Small intestine (tissue), 7 donors: ENCODE measurements around the gene CYGB. TPM values are rescaled to one million over a fixed set of nuclear protein-coding genes. Genes with fewer than 3 reads are reported as not detected.
"Not testable (repeated sequence)": the region's sequence is repeated elsewhere in the genome, so short reads cannot be mapped to it uniquely, and the experiment has no call there.

ENCODE experiments used
- DNase-seq, 2 donors: peaks; one replicate each; pipeline versions ENCODE4 v3.0.0 to v3.0.0-alpha.2; 2013
- FAIRE-seq: peaks from 2 replicates; lab custom pipeline; 2012; peaks lifted over from hg19 to GRCh38; lab: Jason Lieb, UNC
- H3K27ac ChIP-seq, 3 donors: one replicate each; pipeline ENCODE4 v1.5.1; 2013; ENCODE audit warnings: low read length in 2 of 3, mild to moderate bottlenecking in 2 of 3, control low read depth in 1 of 3, inconsistent platforms in 1 of 3, low read depth in 1 of 3, moderate library complexity in 1 of 3
- H3K27me3 ChIP-seq, 3 donors: one replicate each; pipeline ENCODE4 v1.6.1; 2013; ENCODE audit warnings: low read length in 3 of 3, inconsistent platforms in 1 of 3; ENCODE audit not compliant: control insufficient read depth in 3 of 3, insufficient read depth in 3 of 3
- H3K36me3 ChIP-seq, 3 donors: one replicate each; pipeline ENCODE4 v1.6.1; 2013; ENCODE audit warnings: low read length in 3 of 3, inconsistent platforms in 1 of 3, low read depth in 1 of 3, mild to moderate bottlenecking in 1 of 3, moderate library complexity in 1 of 3; ENCODE audit not compliant: control insufficient read depth in 3 of 3, insufficient read depth in 2 of 3
- H3K4me1 ChIP-seq, 3 donors: one replicate each; pipeline ENCODE4 v1.6.1; 2013; ENCODE audit warnings: low read length in 2 of 3, inconsistent platforms in 1 of 3, low read depth in 1 of 3, mild to moderate bottlenecking in 1 of 3, moderate library complexity in 1 of 3; ENCODE audit not compliant: control insufficient read depth in 3 of 3, insufficient read depth in 2 of 3
- H3K4me3 ChIP-seq, 3 donors: one replicate each; pipeline ENCODE4 v1.5.1; 2013; ENCODE audit warnings: low read length in 3 of 3, control low read depth in 1 of 3, inconsistent platforms in 1 of 3, low read depth in 1 of 3, mild to moderate bottlenecking in 1 of 3, moderate library complexity in 1 of 3
- H3K9me3 ChIP-seq, 2 donors: one replicate each; pipeline ENCODE4 v1.6.1; 2013; ENCODE audit warnings: low read depth in 1 of 2, low read length in 1 of 2; ENCODE audit not compliant: control insufficient read depth in 2 of 2, insufficient read depth in 1 of 2
- WGBS, 3 donors: extraction: QIAGEN DNeasy Blood & Tissue Kit; methylation state at CpG; one replicate each; pipeline ENCODE4 v1.1.7; 2013; 5-methylcytosine and 5-hydroxymethylcytosine counted together
- polyA plus RNA-seq, 4 donors: library from polyadenylated mRNA; stranded (reverse) in 3 of 4; unstranded in 1 of 4; fragments of 200-250 nt in 3 of 4; fragments of 120-200 nt in 1 of 4; gene quantifications; one replicate each; pipeline versions ENCODE4 v1.2.1 to v1.2.3, GENCODE V29; 2013
- donor health status: healthy with polysubstance abuse.
- donor health status: control.
- donor health status: control.
- donor health status: Bipolar disorder and iron deficiency.
- donor health status: healthy.

CYGB gene
- polyA plus RNA-seq, 4 donors, result 1.1 to 35.4 (median 12.0) TPM

DNA sequence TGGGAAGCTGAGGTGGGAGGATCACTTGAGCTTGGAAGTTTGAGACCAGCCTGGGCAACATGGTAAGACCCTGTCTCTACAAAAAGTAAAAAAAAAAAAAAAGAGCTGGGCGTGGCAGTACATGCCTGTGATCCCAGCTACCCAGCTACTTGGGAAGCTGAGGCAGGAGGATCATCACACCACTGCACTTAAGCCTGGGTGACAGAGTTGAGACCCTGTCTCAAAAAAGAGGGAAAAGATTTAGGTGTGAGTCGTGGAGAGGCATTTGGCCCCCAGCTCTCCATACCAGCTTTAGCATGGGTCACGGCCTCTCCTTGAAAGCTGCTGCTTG is 29.1 kb upstream of the CYGB start:
- FAIRE-seq (no peak), DNase-seq (no peak)
- H3K27ac ChIP-seq, result no peak overlapping the region
- H3K4me3 ChIP-seq, result no peak overlapping the region
- H3K9me3 ChIP-seq, result peaks cover 0 to 8% of the 10 kb centered on the region in 2 donors
- H3K27me3 ChIP-seq, result peaks cover 0 to 3% (median 0%) of the 10 kb centered on the region in 3 donors
- WGBS, 3 donors, result 89 to 94% (median 90%) methylated on average over 3 of the region's 3 CpGs
- peaks cover 0 to 15% (median 5%) of the 10 kb centered on the region in 3 donors for H3K4me1 ChIP-seq
- peaks cover 0 to 42% (median 2%) of the 10 kb centered on the region in 3 donors for H3K36me3 ChIP-seq

DNA sequence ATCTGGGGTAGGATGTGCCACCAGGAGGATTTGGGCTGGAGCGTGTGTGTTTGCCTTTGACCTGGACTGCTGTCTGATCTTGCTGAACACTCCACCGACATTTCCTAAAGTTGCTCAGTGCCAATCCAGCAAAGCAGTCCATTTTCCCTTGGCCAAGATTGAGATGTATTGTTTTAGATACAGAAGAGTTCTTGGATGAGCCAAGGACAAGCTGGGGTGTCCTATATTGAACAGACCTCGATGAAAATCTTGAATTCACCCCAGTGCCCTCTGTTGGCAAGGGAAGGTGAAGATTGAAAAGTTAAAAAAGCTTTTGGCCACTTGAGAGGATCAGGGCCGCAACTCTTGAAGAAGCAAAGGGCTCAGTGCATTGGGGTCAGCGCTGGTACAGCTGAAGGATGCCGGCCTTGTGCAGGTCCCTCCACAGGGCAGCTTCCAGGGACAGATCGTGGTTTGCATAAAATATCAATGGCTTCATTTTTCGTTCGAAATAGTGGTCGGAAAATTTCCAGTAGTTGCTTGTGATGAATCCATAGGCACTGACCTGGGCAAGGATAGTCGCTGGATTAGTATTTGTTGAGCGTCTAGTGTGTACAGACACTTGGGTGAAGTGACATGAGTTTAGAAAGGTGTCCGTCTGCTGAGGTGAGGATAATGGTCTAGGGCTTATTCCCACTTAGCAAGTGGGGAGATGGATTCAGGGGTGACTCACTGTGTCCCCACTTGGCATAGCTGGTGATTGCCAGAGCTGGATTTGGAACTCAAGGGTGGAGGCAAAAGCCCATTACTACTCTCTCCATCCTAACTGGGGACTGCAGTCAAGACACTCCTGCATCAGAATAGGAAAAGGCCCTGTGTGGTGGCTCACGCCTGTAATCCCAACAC is 28.5 kb upstream of the CYGB start:
- peaks cover 0 to 43% (median 2%) of the 10 kb centered on the region in 3 donors for H3K36me3 ChIP-seq
- peaks cover 0 to 6% of the 10 kb centered on the region in 2 donors for H3K9me3 ChIP-seq
- 91 to 93% (median 91%) methylated on average over 14 of the region's 14 CpGs for WGBS, 3 donors
- H3K4me3 ChIP-seq, result no peak overlapping the region
- no peak overlapping the region for H3K27ac ChIP-seq
- no peak for DNase-seq
- H3K27me3 ChIP-seq, result peaks cover 0 to 3% (median 0%) of the 10 kb centered on the region in 3 donors
- H3K4me1 ChIP-seq, result peaks cover 0 to 18% (median 6%) of the 10 kb centered on the region in 3 donors
- FAIRE-seq, result no peak

- peaks cover 0 to 46% (median 2%) of the 10 kb centered on the region in 3 donors for H3K36me3 ChIP-seq
- H3K9me3 ChIP-seq, FAIRE-seq, H3K4me3 ChIP-seq, H3K27me3 ChIP-seq, H3K27ac ChIP-seq: not testable (repeated sequence)
- peak in 1 of 2 donors; percentile 56 for DNase-seq
- peaks cover 0 to 20% (median 8%) of the 10 kb centered on the region in 3 donors for H3K4me1 ChIP-seq
- WGBS, 3 donors, result 63 to 69% (median 63%) methylated on average over 7 to 8 of the region's 8 CpGs
These were observed 27.6 kb upstream of the CYGB start for GRCh38 chr17:76564991-76565727.

- H3K4me3 ChIP-seq, H3K27me3 ChIP-seq, FAIRE-seq, H3K27ac ChIP-seq, DNase-seq, H3K9me3 ChIP-seq: not testable (repeated sequence)
- 54 to 73% (median 69%) methylated on average over 2 of the region's 2 CpGs for WGBS, 3 donors
- H3K36me3 ChIP-seq, result peaks cover 0 to 49% (median 2%) of the 10 kb centered on the region in 3 donors
- peaks cover 2 to 26% (median 10%) of the 10 kb centered on the region in 3 donors for H3K4me1 ChIP-seq
These were observed 25.9 kb upstream of the CYGB start for GRCh38 chr17:76563359-76563758.

GRCh38 chr17:76562734-76563148 is 25.2 kb upstream of the CYGB start:
- Histone ChIP-seq H3K36me3 (peaks cover 0 to 49% (median 2%) of the 10 kb centered on the region in 3 donors), H3K4me1 (peaks cover 2 to 22% (median 10%) of the 10 kb centered on the region in 3 donors), H3K27ac (peak overlapping the region in 1 of 3 donors; percentile 27), H3K4me3 (no peak overlapping the region), H3K27me3 (no peaks in the 10 kb centered on the region), H3K9me3 (no peaks in the 10 kb centered on the region)
- WGBS, 3 donors, result 55 to 79% (median 76%) methylated on average over 6 of the region's 6 CpGs
- FAIRE-seq (no peak), DNase-seq (no peak)

- Histone ChIP-seq H3K27me3 (no peaks in the 10 kb centered on the region), H3K27ac (peak overlapping the region in 1 of 3 donors; percentile 61), H3K4me1 (peaks cover 2 to 16% (median 10%) of the 10 kb centered on the region in 3 donors), H3K36me3 (peaks cover 0 to 49% (median 2%) of the 10 kb centered on the region in 3 donors), H3K4me3 (no peak overlapping the region), H3K9me3 (no peaks in the 10 kb centered on the region)
- 62 to 70% (median 65%) methylated on average over 5 of the region's 5 CpGs for WGBS, 3 donors
- FAIRE-seq (no peak), DNase-seq (no peak)
These were observed 24.3 kb upstream of the CYGB start for GRCh38 chr17:76561799-76562268.

DNA sequence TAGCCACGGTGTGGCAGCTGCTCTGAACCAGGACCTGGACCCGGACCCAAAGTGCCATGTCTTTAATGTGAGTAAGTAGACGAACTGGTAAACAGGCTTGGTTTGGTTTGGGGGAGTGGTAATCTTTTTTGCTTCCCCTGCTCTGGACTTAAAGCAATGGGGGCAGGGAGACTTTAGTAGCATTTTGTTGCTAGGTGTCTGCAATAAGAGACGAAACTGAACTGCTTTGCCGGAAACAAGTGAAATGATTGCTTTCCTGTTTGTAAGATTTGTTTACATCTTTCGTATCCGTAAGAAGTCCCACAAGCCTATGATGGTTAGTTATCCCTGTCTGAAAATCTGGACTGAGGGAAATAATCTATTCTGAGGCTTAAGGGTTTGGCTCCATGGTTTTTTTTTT is 23.8 kb upstream of the CYGB start:
- H3K27ac ChIP-seq, result peak overlapping the region in 1 of 3 donors; percentile 14
- DNase-seq, result peak in 1 of 2 donors; percentile 30
- H3K4me3 ChIP-seq, result peak overlapping the region in 1 of 3 donors; percentile 14
- H3K4me1 ChIP-seq, result peaks cover 2 to 15% (median 10%) of the 10 kb centered on the region in 3 donors
- no peaks in the 10 kb centered on the region for H3K27me3 ChIP-seq
- peaks cover 0 to 45% (median 2%) of the 10 kb centered on the region in 3 donors for H3K36me3 ChIP-seq
- WGBS, 3 donors, result 50 to 69% (median 55%) methylated on average over 7 of the region's 7 CpGs
- H3K9me3 ChIP-seq, result no peaks in the 10 kb centered on the region
- no peak for FAIRE-seq

DNA sequence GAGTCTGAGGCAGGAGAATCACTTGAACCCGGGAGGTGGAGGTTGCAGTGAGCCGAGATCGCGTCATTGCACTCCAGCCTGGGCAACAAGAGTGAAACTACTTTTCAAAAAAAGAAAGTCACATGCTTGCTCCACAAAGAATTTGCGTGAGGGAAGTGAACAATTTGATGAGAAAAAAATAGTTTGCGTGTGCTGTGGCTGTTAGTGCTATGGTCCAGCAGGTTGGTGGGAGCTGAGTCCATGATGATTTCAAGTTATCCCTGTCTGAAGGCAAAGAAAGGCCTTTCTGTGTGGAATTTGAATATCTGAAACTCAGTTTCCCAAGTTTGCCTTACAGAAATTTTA is 23.3 kb upstream of the CYGB start:
- Histone ChIP-seq H3K36me3 (peaks cover 0 to 41% (median 2%) of the 10 kb centered on the region in 3 donors), H3K27me3 (no peaks in the 10 kb centered on the region), H3K4me3 (peak overlapping the region in 1 of 3 donors; percentile 14), H3K9me3 (no peaks in the 10 kb centered on the region), H3K27ac (peak overlapping the region in 1 of 3 donors; percentile 81), H3K4me1 (peaks cover 2 to 15% (median 10%) of the 10 kb centered on the region in 3 donors)
- DNase-seq (no peak), FAIRE-seq (no peak)
- 67 to 86% (median 72%) methylated on average over 6 of the region's 6 CpGs for WGBS, 3 donors
